HG03521 (cell line): ENCODE measurements around the gene EWSR1.
"Not testable (repeated sequence)": the region's sequence is repeated elsewhere in the genome, so short reads cannot be mapped to it uniquely, and the experiment has no call there.

Source experiments
- ATAC-seq: cut with Tn5 transposase; IDR thresholded peaks from one replicate; pipeline ENCODE4 v1.9.1; 2021; ENCODE audit warnings: mild to moderate bottlenecking, moderate library complexity; ENCODE audit not compliant: unreplicated experiment

Gene EWSR1

GRCh38 chr22:29334696-29335344 is 66.8 kb downstream of the EWSR1 start:
- no peak for ATAC-seq

- no peak for ATAC-seq
Observed at GRCh38 chr22:29335656-29336055, 67.6 kb downstream of the EWSR1 start.

GRCh38 chr22:29336751-29337490 is 68.9 kb downstream of the EWSR1 start:
- ATAC-seq, result no peak

GRCh38 chr22:29337631-29338284 is 69.7 kb downstream of the EWSR1 start:
- no peak for ATAC-seq

GRCh38 chr22:29338398-29338797 is 70.3 kb downstream of the EWSR1 start:
- no peak for ATAC-seq

- no peak for ATAC-seq
Observed at GRCh38 chr22:29339381-29340235, 71.5 kb downstream of the EWSR1 start.

- ATAC-seq, result no peak
Observed at GRCh38 chr22:29340566-29340965, 72.5 kb downstream of the EWSR1 start.

- ATAC-seq, result no peak
Observed at GRCh38 chr22:29341056-29341848, 73.2 kb downstream of the EWSR1 start.

- ATAC-seq, result no peak
Observed at GRCh38 chr22:29341849-29342127, 73.7 kb downstream of the EWSR1 start.

- ATAC-seq, result no peak
Observed at GRCh38 chr22:29342177-29342576, 74.1 kb downstream of the EWSR1 start.

GRCh38 chr22:29342577-29343312 is 74.7 kb downstream of the EWSR1 start:
- ATAC-seq, result no peak

GRCh38 chr22:29343313-29343805 is 75.3 kb downstream of the EWSR1 start:
- no peak for ATAC-seq

- ATAC-seq, result no peak
Observed at GRCh38 chr22:29344137-29344536, 76.1 kb downstream of the EWSR1 start.

- not testable (repeated sequence) for ATAC-seq
Observed at GRCh38 chr22:29344889-29345288, 76.8 kb downstream of the EWSR1 start.

- ATAC-seq, result no peak
Observed at GRCh38 chr22:29345932-29346331, 77.9 kb downstream of the EWSR1 start.

GRCh38 chr22:29346659-29347058 is 78.6 kb downstream of the EWSR1 start:
- no peak for ATAC-seq

- ATAC-seq, result no peak
Observed at GRCh38 chr22:29348041-29348440, 80.0 kb downstream of the EWSR1 start.

- no peak for ATAC-seq
Observed at GRCh38 chr22:29348956-29349355, 80.9 kb downstream of the EWSR1 start.
